Renal pelvis (tissue), 4 donors: Measurements from ENCODE around the gene LRRK2. TPM values are rescaled to one million over a fixed set of nuclear protein-coding genes. Genes with fewer than 3 reads are reported as not detected.
"Not testable (repeated sequence)": the region's sequence is repeated elsewhere in the genome, so short reads cannot be mapped to it uniquely, and the experiment has no call there.

Experiments
- DNase-seq: peaks from one replicate; pipeline ENCODE4 v3.0.0-alpha.2; 2013
- polyA plus RNA-seq, 3 donors: library from polyadenylated mRNA; unstranded; fragments of 120-200 nt; gene quantifications; one replicate each; pipeline ENCODE4 v1.2.1, GENCODE V29; 2013; ENCODE audit not compliant: insufficient read length in 3 of 3

LRRK2 gene
- polyA plus RNA-seq, 3 donors = 23.0 to 34.2 (median 30.3) TPM

DNA sequence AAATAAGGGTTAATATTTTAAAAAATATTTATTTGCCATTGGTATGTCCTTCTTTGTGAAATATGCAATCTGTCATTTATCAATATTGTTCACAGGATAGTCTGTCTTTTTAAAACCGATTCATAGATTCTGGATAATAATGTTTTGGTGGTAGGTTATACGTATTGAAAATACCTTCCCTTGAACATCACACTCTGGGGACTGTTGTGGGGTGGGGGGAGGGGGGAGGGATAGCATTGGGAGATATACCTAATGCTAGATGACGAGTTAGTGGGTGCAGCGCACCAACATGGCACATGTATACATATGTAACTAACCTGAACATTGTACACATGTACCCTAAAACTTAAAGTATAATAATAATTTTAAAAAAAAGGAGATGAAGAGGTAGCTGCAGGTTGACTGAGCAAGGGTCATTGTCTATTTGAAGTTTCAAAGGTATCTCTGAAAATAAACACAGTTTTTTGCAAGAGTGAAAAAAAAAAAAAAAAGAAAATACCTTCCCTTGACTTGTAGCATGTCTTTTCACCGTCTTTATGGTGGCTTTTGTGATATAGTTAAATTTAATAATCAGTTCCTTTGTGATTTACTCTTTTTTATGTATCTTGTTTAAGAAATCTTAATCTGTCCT, 19.8 kb downstream of the LRRK2 start:
- DNase-seq = not testable (repeated sequence)

DNA sequence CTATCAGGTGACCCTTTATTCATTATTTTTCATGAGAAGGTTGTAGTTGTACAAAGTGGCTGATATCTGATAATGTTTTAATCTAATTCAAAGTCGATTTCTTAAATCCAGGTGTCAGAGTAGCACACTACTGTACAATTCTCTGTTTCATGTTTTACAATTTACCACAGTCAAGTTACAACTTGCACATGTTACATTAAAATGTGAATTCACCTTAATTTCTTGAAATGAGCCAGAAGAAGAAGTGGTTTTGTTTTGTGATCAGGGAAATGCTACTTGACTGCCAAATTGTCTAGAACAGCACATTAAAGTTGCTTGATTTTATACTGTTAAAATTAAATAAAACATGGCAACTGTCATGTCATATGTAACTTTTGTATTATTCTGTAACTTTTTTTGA, 23.2 kb downstream of the LRRK2 start:
- DNase-seq = no peak

DNA sequence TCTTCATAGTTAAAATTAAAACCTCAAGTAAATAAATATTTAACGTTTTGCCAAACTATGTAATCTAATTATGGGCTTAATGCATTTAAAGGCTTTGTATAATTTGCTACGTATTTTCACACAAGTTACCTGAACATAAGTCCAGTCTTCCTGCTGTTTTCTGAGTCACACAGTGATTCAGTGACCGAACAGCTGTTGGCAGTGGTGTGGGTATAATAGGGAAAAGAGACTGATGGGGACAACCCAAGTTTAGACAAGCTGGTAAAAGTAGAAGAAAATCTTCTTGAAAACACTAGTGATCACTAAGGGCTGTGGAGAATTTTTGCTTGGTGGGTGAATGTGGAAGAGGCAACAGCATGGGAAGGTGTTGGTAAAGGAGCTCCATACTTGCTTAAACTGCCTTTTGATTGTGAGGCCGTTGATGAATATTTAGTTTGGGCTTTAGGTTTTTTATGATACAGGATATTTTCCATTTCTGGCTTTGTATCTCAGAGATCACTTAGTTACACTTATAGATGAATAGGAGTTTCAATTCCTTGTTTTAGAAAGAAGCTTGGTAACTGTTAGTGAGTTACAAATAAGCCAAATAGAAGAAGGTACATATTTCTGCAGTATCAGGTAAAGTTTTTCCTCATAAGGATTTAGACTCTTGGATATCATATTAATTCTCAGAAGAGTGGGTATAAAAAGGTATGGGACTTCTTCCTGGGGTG, 23.9 kb downstream of the LRRK2 start:
- DNase-seq = no peak

DNA sequence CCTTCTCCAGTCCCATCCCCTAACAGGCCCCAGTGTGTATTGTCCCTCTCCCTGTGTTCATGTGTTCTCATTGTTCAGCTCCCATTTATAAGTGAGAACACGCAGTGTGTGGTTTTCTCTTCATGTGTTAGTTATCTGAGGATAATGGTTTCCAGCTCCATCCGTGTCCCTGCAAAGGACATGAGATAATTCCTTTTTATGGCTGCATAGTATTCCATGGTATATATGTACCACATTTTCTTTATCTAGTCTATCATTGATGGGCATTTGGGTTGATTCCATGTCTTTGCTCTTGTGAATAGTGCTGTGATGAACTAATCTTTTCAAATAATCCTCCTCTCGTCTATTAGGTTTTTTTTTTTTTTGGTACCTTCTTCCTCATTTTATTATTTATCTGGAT, 25.9 kb downstream of the LRRK2 start:
- DNase-seq = not testable (repeated sequence)

DNA sequence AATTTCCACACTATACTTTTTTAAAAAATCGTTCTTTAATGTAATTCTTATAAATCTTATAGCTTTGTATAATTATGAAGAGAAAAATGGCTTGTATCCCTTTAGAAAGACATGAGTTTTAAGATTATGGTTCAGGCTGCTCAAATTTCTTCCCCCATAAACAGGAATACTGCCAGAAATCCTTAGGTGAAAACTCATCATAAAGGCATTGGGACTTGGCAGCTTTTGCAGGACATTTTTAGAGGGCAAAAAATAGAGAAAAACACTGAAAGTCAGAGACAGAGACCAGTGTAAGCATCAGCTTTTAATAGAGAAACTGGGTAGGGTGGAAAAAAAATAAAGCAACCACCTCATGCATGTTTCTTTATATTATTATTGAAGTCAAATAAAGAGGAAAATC, 29.1 kb downstream of the LRRK2 start:
- DNase-seq = no peak

DNA sequence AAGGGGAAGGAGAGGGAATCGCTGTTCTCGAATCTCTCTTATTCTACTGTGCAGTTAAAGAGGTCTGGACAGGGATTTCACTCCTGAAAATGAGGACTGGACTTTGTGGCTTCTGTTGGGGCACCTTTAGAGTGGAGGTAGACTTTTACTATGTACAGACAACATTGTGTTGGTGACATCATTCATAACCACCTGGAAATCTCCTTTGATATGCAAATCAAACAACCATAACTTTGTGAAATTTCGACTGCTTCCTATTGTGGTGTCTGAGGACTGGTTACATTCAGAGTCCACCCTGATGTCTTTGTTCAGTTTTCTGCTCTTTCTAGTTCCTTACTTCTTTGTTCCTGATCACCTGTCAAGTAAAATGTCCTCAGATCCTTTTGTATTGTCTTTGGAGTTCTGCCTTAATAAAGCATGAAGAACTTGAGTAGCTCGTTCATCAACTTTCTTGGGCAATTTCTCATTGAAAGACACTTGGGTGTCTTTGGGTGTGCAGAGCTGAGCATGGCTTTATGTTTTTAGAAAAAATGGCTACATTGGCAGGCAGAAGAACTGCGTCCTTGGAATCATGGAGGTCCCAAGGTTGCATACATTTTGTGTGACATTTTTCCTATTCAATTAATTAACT, 29.8 kb downstream of the LRRK2 start:
- DNase-seq = no peak

DNA sequence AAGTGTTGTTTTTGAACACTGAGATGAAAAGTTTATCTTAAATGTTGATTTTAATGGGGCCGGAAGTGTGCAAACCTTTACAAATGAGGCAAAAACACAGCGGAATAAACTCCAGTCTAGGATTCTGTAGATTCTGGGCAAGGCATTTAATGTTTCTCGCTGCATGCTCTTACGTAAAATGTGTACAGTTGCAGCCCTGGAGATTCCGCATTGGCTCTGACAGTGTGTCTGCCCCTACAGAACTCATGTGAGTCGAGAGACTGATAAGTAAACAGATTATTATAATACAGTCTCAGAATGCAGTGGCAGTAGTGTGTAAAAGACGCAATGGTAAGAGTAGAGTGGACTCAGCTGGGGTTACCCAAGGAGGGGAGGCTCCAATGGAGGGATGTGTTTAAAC, 33.6 kb downstream of the LRRK2 start:
- no peak for DNase-seq

DNA sequence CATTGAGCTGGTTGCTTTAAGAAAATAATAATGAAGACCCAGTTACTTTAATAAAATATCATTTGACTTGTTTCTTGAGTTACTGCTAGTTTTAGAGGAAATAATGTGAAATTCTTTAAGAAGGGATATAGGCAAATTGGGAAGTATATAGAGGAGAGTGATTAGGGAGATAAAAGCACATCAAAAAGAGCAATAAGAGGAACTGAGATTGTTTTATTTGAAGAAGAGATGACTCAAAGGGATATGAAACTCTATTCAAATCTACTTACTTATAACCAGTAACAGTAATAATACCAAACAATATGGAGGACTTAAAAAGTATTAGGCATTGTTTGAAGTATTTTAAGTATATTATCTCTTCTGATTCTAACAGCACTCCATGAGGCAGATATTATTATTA, 37.1 kb downstream of the LRRK2 start:
- no peak for DNase-seq

DNA sequence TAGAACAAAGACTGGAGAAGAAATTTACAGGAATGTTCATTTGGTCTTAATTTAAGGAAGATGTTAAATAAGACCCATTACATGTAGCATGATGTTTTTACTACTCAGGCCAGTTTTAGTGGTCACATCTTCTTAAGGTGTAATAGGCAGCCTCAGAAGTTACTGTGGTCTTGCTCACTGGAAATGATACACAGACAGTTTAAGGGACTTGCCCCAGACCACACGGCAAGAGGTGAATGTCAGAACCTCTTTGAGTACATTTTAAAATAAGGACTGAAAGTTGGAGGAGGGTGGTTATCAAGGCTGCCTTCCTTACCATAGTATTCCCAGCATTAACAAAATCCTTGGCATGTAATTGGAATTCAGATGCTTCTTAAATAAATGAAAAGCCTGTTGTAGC, 37.9 kb downstream of the LRRK2 start:
- no peak for DNase-seq

DNA sequence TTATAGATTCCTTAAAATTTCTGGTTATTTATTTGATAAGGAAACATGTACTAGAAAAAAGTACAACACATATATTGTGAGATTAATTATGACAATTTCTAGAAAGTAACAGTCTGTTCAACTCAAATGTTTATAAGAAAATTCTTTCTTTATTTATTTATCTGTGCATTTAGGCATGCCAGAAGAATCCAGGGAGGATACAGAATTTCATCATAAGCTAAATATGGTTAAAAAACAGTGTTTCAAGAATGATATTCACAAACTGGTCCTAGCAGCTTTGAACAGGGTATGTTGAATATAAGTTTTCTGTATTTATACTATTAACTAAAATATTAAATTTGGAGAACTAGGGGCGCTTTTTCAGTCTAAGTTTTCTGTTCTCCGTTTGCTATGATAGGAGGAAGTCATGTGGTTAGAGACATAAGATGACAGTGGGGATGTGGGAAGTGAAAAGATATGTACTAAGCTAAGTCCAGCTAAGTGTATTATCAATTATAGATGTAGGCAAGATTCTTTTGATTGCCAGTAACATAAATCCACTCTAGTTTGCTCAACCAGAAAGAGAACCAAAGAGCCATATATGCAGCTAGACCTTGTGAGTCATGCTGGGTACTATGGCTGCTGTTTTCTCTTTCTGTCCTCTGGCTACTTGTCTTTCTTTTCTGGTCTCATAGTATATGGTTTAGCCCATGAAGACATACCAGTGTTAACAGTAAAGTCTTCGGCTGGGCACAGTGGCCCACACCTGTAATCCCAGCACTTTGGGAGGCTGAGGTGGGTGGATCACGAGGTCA, 39.0 kb downstream of the LRRK2 start:
- no peak for DNase-seq

DNA sequence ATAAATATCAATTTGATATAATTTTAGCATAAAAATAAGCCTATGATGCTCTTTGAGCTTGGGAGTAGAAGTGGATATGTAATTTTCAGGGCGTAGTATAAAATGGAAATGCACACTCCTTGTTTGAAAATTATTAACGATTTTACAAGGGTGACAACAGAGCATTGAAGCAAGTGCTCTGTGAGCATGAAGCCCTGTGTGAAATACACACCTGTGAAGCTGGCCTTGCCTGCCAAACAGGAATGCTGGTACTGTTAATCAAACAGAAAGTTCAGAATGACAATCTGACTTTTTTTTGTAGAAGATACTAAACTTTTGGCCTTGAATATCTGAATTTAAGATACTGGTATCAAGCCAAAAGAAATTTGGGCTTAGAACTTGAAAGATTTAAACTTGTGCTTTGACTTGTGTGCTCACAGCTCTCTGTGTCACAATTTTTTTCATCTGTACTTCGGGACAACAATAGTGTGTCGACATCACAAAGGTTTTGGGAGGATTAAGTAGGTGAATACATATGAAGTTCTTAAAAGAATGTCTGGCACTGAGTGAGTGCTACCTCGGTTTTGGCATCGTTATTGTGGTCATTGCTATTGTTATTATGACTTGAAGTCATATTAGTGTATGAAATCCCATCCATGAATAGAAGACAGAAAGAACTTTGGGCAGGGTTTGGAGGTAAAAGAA, 47.3 kb downstream of the LRRK2 start:
- no peak for DNase-seq

DNA sequence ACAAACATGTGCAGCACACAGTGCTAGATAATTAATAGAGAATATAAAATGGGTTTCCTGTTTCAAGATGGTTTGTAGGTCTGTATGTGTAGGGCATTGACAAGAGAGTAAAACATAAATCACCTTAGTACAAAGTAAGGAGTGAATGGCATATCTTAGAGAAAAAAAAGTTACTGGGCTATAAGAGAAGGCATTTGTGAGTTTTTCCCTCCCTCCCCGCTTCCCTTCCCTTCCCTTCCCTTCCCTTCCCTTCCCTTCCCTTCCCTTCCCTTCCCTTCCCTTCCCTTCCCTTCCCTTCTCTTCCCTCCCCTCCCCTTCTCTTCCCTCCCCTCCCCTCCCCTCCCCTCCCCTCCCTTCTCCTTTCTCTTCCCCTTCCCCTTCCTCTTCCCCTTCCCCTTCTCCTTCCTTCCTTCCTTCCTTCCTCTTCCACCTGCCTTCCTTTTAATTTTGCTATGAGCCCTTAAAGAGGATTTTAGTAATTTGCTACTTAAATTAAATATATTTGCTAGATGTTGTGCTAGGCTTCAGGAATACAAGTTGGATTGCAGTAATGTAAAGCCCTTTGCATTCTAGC, 57.1 kb downstream of the LRRK2 start:
- DNase-seq = no peak

DNA sequence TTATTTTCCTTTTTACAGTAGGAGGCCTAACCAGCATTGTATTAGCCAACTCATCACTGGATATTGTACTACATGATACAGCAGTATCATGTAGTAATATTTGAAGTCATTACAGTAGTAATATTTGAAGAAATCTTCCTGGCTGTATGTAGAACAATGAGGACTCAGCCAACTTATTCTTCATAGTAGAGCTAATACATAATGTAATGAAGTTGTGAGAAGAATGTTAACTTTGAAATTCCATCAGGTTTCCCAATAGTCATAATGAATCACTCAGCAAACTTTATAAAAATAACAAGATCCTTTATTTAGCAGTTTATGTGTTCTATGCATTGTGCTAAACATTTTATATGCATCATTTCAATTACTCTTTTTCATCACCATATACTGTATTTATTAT, 61.8 kb downstream of the LRRK2 start:
- DNase-seq = no peak

DNA sequence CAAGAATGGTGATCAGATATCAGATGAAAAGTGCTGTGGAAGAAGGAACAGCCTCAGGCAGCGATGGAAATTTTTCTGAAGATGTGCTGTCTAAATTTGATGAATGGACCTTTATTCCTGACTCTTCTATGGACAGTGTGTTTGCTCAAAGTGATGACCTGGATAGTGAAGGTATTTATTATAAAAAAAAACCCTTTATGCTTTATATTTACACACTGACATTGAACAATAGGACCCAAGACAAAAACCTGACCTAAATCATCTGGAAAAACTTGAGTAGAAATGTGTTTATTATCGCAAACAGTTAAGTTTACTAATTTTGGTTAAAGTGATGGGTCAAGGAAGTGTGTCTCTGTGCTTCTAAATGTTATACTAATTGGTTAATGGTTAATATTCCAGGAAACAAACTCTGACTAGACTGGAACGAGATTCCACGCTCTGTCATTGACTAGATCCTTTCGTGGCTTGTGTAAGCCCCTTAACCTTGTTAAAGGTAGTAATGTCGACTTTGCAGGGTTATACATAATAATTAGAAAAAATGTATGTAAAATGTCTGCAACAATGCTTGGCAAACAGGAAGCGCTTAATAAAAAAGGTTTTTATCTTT, 62.7 kb downstream of the LRRK2 start:
- no peak for DNase-seq

DNA sequence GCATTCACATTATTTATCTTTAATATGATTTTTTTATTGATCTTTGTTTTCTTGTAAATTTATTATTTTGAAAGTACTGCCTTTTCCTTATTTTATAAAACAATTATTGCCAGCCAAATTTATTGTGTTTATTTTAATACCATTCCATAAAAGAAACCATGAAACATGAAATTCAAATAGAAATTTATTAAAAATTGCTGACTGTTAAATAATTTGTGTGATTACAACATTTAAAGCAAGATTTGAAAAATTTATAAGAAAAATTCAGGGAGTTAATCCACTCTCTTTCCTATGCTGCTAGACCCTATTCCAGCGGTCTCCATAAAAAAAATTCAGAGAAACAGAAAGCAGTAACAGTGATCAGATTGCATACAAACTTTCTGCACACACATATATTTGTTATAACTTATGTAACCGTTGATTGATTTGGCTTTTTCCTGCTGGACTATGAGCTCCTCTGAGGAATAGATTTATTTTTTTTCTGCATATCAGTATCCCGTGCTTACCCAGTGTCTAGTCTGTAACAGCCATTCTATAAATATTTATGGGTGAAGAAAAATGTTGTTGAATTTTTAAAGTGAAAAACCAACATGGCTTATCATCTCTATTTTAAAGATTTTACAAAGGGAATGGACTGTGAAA, 68.1 kb downstream of the LRRK2 start:
- DNase-seq = no peak

DNA sequence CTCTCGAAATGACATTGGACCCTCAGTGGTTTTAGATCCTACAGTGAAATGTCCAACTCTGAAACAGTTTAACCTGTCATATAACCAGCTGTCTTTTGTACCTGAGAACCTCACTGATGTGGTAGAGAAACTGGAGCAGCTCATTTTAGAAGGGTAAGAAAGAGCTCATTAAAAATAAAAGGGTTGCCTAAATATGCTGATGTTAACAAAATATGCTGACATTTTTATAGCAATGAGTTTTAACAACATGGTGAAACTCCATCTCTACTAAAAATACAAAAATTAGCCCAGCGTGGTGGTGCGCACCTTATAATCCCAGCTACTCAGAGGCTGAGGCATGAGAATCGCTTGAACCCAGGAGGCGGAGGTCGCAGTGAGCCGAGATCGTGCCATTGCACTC, 73.5 kb downstream of the LRRK2 start:
- DNase-seq = no peak

DNA sequence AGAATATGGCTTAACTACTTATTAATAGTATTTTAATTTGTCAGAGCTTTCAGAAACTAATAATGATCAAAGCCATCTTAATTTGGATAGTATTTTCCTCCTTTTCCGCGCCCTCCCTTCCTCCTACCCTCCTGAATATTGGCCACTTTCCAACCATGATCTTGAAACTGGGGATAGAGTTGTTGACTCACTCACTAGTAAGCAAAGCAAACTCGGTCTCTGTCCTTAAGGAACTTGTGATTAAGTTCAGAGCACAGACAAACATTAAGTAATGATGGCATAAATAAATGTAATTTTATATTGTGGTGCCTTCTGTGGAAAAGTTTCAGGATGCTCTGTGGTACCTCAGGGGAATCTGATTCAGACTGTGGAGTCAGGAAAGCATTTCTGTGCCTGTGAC, 75.7 kb downstream of the LRRK2 start:
- no peak for DNase-seq

DNA sequence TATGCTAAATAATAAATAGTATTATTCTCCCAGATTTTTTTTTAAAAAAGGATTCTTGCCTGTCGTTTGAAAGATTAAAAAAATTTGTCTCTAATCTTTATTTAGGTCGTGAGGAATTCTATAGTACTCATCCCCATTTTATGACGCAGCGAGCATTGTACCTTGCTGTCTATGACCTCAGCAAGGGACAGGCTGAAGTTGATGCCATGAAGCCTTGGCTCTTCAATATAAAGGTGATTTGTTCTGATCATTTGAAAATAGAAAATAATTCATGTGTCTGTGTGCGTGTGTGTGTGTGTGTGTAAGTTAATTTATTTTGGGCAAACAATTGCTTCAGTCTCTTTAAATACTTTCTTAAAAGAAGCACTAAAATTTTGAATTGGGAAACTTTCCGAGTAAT, 84.2 kb downstream of the LRRK2 start:
- DNase-seq = no peak

DNA sequence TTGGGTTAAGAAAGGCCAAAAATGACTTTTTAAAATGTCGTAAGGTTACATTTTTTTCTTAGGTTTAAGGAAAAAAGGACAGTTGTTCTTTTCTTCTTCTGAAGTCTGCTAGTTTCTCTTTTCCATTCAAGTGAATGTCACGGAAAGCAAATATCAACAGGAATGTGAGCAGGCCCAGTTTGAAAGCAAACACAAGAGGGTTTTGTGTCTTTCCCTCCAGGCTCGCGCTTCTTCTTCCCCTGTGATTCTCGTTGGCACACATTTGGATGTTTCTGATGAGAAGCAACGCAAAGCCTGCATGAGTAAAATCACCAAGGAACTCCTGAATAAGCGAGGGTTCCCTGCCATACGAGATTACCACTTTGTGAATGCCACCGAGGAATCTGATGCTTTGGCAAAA, 85.4 kb downstream of the LRRK2 start:
- DNase-seq = no peak

DNA sequence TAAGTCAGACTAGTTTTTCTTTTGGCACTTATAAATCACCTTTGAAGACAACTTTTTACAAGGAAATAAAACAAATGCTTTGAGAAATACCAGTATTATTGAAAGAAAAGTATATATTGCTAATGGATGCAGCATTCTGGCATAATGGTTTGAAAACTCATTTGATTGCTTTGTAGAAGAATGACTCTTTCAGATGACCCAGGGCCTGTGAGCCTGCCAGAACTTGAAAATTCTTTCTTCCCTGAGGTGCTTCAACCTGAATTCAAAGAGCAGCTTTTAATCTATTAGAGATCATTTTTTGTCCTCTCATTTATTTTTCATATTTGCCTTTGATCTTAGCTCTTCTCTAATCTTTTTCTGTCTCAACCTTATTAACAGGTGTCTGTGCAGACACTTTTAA, 87.4 kb downstream of the LRRK2 start:
- DNase-seq = no peak
